Measurements from ENCODE around the gene RYR3.

DNA sequence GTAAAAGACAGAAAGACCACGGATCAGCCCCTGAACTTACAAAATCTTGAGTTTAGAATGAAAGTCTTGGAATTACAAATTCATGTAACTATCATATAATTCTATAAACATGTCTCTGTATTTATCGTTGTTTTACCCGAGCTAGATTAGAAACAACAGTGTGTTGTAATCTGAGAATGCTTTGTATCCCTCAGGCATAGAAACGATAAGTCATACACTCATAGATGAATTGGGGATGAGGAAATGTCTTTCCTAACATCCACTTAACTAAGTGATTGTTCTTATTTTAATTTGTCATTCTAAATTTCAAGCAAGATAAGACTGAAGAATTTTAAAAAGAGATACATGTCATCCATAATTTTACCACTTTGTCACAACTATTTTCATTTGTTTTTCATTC is 165.3 kb downstream of the RYR3 start:
- no peak for TF ChIP-seq POLR2AphosphoS5 (IDR thresholded peaks at IDR 0.05; ENCODE audit: low read depth, low read length)
- no peak for TF ChIP-seq TAF1 (IDR thresholded peaks at IDR 0.05; ENCODE audit: borderline replicate concordance, low read depth, low read length)
